Fibroblast of gingiva (primary cell): ENCODE measurements around the gene LRRC4C.
"Not testable (repeated sequence)": the region's sequence is repeated elsewhere in the genome, so short reads cannot be mapped to it uniquely, and the experiment has no call there.

Experiments
- DNase-seq: peaks from one replicate; pipeline ENCODE4 v3.0.0-alpha.2; 2011; ENCODE audit warnings: low read depth

LRRC4C gene

DNA sequence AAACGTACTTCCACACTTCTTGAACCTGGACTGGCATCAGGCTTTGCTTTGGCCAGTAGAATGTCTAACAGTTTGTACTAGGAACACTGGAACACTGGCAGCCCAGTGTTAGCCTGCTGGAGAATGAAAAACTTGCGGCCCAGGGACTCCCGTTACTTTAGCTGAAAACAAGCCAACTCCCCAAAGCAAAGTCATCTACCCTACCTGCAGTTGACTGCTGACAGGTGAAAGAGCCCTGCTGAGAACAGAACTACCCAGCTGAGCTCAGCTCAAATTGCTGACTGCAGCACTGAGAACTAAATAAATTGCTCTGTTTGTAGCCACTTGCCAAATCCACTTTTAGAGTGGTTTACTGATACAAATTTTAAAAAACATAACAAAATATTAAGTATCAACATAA, 342.5 kb downstream of the LRRC4C start:
- DNase-seq, result no peak

DNA sequence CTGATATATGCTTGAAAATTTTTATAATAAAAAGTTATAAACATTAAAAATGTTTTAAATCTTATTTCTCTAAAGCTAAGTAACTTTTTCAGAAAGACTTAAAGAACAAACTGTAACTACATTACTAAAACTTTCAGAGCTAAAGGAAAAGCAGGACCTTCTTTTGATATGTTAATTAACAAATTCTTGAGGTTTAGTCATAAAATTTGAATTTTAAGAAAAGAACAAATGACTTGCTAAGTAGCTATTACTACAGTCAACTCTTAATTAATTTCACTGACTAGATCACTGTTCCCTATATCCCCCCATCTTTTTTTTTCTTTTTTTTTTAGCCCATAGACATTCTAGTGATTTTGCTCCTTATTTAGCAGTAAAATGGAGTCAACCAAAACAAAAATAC, 344.4 kb downstream of the LRRC4C start:
- DNase-seq, result no peak

DNA sequence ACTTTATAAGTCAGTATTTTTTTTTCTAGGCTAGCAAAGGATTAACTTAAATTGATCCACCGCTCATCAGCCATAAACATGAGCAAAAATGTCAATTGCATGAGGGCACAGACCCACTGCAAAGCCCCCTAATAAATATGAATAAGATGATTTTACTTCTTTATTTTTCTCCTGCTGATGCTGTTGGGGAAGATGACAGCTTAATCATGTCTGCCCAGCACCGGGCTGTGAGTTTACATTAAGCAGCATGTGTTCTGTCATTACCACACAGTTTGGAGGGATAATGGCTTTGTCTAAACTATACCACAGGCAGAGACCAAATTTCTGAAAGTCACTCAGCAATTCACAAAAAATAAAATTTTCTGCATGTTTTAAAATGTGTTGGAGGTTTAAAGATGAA, 346.3 kb downstream of the LRRC4C start:
- DNase-seq, result no peak

DNA sequence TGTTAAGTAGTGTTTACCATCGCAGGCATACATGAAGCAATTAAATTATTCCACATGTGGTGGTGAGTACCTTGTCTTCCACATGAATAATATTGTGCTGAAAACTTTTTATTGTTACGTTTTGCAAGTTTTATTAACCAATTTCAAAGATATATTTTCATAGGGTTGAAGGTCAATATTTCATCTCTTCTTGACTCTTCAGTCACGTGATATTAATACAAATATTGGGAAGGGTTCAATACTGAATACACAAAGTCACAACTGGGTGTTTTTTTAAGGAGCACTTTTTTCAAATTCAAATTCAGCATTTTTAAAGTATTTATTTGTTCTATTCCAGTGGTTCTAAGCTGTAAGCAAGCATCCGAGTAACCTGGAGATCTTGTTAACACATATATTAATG, 348.9 kb downstream of the LRRC4C start:
- DNase-seq, result no peak

DNA sequence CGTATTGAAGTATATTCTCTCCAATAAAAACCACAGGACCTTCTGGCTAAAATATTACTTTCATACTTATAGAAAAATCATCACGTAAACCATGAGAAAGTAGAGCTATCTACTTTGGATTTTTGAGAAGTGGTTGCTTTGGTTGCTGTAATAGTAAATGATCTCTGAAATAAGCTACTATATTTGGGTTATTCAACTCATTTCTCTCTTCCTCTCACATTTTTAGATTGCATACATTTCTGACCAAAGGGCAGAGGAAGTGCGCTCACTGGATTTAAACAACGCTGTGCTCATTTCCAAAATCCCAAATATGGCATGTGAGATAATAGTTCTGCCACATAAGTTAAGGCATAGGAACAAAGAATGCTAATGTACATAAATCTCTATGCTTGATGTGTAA, 357.0 kb downstream of the LRRC4C start:
- DNase-seq, result no peak

DNA sequence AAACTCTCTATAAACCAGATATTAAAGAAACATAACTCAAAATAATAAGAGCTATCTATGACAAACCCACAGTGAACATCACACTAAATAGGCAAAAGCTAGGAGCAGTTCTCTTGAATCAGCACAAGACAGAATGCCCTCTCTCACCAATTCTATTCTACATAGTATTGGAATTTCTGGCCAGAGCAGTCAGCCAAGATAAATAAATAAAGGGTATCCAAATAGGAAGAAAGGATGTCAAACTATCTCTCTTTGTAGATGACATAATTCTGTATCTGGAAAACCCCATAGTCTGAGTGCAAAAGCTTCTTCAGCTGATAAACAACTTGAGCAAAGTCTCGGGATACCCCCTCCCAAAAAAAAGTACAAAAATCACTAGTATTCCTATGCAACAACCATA, 359.8 kb downstream of the LRRC4C start:
- DNase-seq, result no peak

DNA sequence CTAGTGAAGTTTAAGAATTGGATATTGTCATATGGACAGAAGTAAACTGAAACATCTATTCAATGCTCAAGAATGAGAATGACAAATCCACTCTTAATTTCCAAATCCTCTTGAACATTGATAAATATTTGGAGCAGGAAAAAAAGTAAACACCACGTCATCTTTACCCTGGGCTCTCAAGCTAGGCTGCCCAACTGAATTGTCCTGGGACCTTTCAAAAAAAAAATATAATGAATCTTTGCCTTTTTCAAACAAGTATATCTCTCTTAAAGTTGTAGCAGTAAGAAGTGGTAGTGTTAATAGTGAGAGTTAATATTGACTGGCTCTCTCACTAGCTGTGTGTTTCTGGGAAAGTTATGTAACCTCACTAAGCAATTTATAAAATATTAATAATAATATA, 374.3 kb downstream of the LRRC4C start:
- DNase-seq, result no peak

DNA sequence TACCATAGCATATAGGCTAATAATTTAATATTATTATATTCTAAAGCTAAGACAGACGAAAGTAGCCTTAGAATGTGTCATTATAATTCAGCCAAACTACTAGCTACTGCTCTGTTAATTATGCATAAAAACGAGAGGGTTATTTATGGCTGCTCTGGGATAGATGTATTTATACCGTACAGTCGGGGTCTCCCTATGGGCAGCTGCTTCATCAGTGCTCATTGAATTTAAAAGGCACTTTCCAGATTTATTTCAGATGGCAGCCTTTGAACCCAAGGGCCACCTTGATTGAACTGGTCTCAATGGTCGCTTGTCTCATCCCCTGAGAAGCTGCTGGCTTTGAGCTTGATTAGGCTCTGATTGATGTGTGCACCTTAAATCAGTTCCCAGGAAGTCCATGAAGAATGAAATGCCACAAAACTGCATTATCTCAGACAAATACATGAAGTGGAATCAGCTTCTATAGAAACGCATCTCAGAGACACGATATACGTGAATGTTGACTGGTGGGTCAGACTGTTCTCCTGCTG, 377.6 kb downstream of the LRRC4C start:
- no peak for DNase-seq

DNA sequence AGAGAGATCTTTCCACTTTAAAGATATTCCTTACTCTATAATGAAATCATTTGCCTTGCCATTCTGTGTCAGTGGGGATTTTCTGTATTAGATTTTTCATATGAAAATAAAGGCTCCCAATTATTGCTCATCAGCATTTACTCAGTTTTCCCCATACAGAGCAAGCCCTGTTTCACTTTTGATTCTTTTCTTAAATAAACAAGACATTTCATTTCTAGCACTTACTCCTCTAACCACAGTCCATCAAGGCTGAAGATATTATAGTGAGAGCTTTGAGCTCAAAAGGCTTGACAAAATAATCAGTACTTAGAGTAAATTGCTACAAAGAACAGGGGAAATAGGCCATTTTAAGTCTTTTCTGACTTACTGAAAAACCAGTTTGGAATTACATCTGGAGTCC, 385.1 kb downstream of the LRRC4C start:
- DNase-seq, result no peak

DNA sequence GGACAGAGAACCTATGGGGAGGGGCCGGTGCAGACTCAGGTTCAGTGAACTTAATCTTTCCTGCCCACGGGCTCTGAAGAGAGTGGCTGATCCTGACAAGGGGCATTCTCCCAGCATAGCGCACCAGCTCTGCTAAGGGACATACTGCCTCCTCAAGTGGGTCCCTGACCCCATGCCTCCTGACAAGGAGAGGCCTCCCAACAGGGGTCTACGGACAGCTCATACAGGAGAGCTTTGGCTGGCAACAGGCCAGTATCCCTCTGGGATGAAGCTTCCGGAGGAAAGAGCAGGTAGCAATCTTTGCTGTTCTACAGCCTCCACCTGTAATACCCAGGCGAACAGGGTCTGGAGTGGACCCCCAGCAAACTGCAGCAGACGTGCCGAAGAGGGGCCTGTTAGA, 394.0 kb downstream of the LRRC4C start:
- no peak for DNase-seq

DNA sequence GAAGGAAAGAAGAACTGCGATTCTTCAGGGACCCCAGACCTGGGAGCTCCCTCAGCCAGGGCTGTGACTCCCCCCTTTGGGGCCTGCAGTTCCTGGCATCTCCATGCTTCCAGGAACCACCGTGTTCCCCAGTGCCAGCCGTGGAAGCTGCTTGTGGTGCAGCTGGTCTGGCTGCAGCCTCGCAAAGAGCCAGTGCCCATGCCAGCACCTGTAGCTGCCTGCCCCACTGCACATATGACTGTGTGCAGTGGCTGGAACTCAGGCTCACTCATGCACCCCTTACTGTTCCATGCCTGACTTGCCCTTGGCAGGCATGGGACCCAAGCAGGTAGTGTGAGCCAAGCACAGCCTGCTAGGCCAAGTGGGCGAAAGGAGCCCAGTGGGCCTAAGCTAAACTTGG, 401.3 kb downstream of the LRRC4C start:
- DNase-seq, result no peak

DNA sequence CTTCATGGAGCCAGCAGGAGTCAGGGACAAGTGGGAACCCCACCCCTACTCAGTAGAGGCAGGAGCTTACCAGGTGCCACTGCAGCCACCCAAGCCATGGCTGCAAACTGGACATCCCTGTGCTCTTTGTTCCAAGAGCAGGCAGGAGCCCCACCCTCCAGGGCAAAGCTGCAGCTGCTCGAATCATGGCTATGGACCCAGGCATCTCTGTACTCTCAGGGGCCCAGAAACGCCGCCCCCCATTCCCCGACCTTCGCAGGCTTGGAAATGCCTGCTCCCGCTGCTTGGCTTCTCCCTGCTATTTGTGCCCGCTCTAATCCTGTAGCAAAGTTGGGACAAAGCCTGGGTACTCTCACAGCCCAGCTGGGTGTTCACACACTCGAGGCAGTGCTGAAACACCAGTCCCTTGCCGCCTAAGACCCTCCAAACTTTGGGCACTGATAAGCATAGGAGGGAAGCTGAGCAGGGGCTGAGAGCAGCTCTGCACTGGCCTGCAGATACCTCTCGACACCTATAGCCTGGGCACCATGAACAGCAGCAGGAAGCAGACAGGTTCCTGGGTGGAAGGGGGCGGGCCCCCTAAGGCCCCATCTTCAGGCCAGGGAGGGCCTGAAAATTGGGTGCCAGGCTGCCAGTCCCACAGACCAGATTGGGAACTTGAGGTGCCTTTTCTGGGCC, 402.4 kb downstream of the LRRC4C start:
- DNase-seq, result no peak

DNA sequence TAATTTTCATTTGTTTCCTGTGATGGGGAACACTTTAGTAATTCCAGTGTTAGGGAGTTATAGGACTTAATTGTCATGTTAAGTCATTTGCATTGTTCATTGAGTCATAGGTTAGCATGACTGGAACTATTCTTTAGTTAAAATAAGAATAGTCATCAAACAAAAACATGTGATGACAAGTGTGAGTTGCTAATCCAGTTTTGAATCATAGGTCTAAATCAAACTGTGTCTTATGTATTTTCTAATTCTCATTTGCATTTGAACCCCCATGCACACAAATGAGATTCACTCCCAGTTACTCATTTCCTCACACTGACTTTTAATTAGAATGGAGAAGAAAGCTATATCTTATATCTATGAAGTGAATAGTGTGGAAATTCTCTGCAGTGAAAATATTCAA, 405.6 kb downstream of the LRRC4C start:
- no peak for DNase-seq

DNA sequence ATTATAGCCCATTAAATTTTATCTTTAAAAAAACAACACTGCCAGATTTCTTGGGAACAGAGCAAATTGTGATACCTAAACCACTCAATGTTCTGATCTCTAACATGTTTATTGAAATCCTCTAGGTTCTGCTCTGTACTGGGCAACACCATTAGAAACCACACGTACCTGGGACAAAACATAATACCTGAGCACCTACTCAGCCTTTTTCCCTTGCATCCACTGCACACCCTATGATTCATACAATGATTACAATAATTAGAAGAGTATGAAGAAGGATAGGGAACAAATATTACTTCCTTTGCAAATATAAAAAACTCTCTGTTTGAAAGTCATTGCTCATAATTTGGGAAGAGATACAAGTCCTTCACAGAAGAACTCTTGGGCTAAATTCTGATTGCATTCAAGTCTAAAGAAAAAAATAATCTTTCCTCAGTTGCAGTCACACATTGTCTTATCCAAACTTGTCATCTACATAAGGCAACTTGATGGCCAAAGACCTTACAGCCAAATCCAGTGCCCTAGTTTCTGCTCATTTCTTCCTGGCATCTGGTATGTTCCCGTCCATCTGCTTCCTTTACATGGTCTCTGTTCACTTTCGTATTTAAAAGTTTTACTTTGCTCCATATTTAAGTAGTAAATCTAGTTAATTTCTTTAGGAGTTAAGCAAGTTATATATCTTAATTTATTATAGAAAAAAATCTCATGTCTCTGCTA, 407.4 kb downstream of the LRRC4C start:
- DNase-seq, result no peak

DNA sequence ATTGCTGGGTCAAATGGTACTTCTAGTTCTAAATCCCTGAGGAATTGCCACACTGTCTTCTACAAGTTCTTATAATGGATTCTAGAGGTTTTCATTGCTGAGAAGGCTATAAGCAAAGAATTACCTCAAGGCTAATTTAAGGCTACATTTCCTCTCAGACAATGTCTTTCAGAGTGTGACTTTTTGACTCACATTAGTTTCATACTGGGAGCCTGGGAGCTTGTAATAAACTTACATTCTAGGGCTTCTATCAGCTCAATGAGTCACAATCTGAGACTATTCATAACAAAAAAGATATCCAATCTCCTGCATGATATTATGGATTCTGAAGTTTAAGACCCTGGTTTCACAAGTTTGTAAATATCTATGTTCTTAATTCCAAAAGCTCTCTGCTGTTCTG, 408.7 kb downstream of the LRRC4C start:
- DNase-seq, result no peak

DNA sequence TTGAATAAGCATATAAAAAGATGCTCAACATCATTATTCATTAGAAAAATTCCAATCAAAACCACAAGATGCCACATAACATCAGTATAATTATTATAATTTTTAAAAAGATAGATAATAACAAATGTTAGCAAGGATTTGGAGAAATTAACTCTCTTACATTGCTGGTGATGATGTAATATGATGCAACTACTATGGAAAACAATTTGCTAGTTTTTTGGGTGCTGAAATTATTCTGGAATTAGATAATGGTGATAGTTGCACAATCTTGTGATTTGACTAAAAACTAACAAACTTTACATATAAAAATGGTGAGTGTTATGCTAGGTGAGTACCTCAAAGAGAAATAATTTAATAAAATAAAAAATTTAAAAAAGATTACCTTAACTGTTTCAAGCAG, 412.2 kb downstream of the LRRC4C start:
- DNase-seq, result no peak

DNA sequence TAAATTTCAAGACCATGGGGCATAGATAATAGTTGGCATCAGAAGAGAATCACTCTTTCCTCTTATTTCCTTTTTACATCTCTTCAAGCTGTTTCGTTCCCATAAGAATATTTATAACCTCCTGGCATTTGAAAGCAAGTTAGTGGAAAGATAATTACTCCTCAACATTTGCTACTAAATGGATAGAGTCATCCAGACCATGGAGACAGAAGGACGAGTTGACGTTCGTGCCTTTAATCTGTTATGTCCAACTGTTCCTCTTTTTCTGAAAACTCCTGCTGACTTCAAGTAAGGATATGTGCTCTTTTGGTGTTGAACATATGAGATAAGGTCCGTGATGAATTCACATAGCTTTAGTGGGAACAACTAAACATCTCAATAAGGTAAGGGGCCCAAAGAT, 414.2 kb downstream of the LRRC4C start:
- no peak for DNase-seq

DNA sequence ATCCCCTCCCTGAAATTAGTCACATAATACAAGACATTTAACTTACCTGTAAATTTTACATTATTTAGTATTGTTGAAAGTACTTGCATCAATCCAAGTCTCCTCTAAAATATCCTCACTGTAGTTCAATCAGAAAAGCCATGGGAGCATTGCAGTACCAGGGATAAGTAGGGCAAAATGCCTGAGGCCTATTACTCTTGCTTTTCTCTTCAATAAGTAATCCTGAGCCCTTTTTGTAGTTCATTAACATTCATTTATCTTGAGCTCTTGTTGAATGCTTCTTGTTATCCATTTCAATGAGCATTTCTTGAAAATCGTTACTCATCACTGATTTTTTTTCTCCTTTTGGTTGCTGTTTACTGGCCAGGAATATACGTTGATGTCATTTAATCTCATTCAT, 414.7 kb downstream of the LRRC4C start:
- no peak for DNase-seq

DNA sequence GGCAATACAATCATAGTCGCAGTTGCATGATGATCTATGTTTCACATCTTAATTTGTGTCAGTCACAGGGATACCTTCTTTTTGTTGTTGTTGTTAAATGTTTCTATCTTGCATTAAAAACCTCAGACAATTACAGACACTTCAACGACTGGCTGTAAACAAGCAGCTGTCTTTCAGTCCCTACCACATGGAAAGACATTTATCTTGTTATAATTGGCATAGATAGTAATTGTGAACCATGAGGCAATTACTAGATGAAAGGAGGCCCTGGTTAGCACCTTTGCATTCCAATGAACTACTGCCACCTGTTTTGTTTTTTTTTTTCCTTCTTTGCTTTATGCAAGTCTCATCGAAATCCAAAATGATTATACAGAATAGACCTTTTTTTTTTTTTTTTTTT, 416.8 kb downstream of the LRRC4C start:
- no peak for DNase-seq

DNA sequence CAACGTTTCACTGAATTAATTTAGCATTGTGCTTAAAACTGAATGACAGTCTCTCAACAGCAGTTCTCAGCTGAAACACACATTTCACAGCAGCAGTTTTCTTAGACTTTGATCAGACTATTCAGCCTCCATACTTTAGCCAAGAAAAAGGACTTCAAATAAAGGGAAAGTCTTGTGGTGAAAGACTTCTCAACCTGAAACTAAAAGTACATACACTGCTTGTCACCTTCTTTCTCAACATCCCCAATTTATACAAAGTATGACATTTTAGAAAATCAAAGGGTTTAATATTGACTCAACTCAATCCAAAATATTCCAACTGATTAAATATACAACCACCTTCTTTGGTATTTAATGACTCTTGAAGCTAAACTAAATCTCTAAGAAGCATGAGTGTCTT, 419.0 kb downstream of the LRRC4C start:
- DNase-seq, result no peak

DNA sequence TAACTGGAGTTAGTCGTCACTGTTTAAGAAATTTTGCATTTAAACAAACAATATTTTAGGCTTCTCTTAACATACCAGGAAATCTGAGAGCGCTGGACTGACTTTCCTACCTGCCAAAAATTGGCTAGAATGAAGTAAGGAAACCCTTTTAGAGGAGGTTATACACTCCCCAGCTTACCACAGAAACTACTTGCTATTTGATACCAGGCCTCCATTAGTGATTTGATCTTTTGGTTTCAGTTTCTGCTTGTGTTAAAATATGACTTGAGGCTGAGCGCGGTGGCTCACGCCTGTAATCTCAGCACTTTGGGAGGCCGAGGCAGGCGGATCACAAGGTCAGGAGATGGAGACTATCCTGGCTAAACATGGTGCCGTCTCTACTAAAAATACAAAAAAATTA, 419.9 kb downstream of the LRRC4C start:
- DNase-seq, result no peak

DNA sequence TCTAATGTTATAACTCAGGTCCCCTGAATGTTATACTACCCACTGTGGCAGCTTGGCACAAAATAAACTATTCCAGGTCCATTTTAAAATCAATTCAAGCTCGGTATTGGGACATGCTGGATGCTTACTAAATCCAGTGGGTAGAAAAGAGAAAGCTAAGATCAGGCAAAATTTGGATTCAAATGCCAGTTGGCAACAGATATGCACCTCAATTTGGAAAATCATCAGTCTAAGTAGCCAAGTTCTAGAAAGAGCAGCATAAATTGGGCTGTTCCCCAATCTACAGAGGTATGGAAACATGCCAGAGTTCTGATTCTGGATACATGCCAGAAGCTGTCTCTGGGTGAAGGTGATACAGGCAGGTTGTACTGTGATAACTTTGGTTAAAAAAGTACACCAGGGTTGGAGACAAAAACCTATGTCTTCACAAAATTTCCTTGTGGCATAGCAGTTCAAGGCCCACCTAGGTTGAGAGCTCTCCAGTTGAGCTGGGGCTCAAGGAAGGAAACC, 427.8 kb downstream of the LRRC4C start:
- DNase-seq, result no peak

DNA sequence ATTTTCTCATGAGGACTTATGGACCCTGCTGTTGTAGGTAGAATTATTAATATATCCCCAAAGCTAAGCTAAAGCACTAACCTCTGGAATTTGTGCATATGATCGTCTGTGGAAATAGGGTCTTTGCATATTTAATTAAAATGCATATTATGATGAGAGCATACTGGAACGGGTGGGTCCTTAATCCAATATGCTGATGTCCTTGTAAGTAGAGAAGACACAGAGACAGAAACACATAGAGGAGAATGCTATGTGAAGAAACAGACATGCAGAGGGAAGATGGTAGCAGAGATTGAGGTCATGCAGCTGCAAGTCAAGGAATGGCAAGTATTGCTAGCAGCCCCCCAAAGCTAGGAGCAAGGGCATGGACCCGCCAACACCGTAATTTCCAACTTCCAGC, 439.2 kb downstream of the LRRC4C start:
- no peak for DNase-seq

DNA sequence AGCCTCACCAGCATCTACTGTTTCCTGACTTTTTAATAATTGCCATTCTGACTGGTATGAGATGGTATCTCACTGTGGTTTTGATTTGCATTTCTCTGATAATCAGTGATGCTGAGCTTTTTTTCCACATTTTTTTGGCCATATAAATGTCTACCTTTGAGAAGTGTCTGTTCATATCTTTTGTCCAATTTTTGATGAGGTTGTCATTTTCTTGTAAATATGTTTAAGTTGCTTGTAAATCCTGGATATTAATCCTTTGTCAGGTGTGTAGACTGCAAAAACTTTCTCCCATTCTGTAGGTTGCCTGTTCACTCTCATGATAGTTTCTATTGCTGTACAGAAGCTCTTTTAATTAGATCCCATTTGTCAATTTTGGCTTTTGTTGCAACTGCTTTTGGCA, 439.8 kb downstream of the LRRC4C start:
- not testable (repeated sequence) for DNase-seq
